GM18498 (cell line): ENCODE measurements around the gene SLC25A42.

Experiments used
- ATAC-seq: cut with Tn5 transposase; IDR thresholded peaks from one replicate; pipeline ENCODE4 v1.9.1; 2021; ENCODE audit warnings: mild to moderate bottlenecking, moderate library complexity; ENCODE audit not compliant: unreplicated experiment

SLC25A42 gene

GRCh38 chr19:19067276-19068072, 3.7 kb downstream of the SLC25A42 start:
- no peak for ATAC-seq

- ATAC-seq = no peak
Measured at GRCh38 chr19:19068659-19069654, 5.2 kb downstream of the SLC25A42 start.

GRCh38 chr19:19071897-19072296, 8.1 kb downstream of the SLC25A42 start:
- no peak for ATAC-seq

GRCh38 chr19:19074196-19074882, 10.5 kb downstream of the SLC25A42 start:
- ATAC-seq = no peak

- ATAC-seq = no peak
Measured at GRCh38 chr19:19075126-19075525, 11.3 kb downstream of the SLC25A42 start.

GRCh38 chr19:19076476-19076875, 12.7 kb downstream of the SLC25A42 start:
- ATAC-seq = no peak

- no peak for ATAC-seq
Measured at GRCh38 chr19:19077103-19077502, 13.3 kb downstream of the SLC25A42 start.

GRCh38 chr19:19078801-19079200, 15.0 kb downstream of the SLC25A42 start:
- ATAC-seq = no peak

- no peak for ATAC-seq
Measured at GRCh38 chr19:19079571-19079970, 15.8 kb downstream of the SLC25A42 start.

- no peak for ATAC-seq
Measured at GRCh38 chr19:19081642-19082151, 17.9 kb downstream of the SLC25A42 start.

GRCh38 chr19:19083413-19084178, 19.8 kb downstream of the SLC25A42 start:
- no peak for ATAC-seq

- ATAC-seq = no peak
Measured at GRCh38 chr19:19087676-19088075, 23.9 kb downstream of the SLC25A42 start.

GRCh38 chr19:19094513-19094912, 30.7 kb downstream of the SLC25A42 start:
- ATAC-seq = no peak

- no peak for ATAC-seq
Measured at GRCh38 chr19:19095691-19096090, 31.9 kb downstream of the SLC25A42 start.

- ATAC-seq = no peak
Measured at GRCh38 chr19:19096641-19097627, 33.1 kb downstream of the SLC25A42 start.

- no peak for ATAC-seq
Measured at GRCh38 chr19:19098084-19098702, 34.4 kb downstream of the SLC25A42 start.

- ATAC-seq = no peak
Measured at GRCh38 chr19:19098703-19099632, 35.2 kb downstream of the SLC25A42 start.
